Mucosa of gallbladder (tissue), 1 donor: ENCODE data around the gene ANKRD31. TPM values are rescaled to one million over a fixed set of nuclear protein-coding genes. Genes with fewer than 3 reads are reported as not detected.
A peak's percentile ranks its signal among the peaks of the same experiment; 100 is the strongest.

Experiments used
- DNase-seq: peaks from one replicate; pipeline ENCODE4 v3.0.0-alpha.2; 2020; ENCODE audit warnings: low spot score
- total RNA-seq: library from RNA; stranded (reverse); gene quantifications from one replicate; pipeline ENCODE4 v1.2.1, GENCODE V29; 2021
- donor health status: DM: no; HTN: no; CAD: no.

The ANKRD31 gene
- total RNA-seq, 1 donor from 2014 or later, result 0.17 TPM

- DNase-seq, result no peak
These were observed 194.2 kb downstream of the ANKRD31 start for GRCh38 chr5:75042522-75042921.

GRCh38 chr5:75040973-75041372 is 195.7 kb downstream of the ANKRD31 start:
- DNase-seq, result no peak

- DNase-seq, result peak; percentile 87
These were observed 199.6 kb downstream of the ANKRD31 start for GRCh38 chr5:75037106-75037505.

GRCh38 chr5:75034137-75034739 is 202.4 kb downstream of the ANKRD31 start:
- DNase-seq, result no peak

- DNase-seq, result no peak
These were observed 205.3 kb downstream of the ANKRD31 start for GRCh38 chr5:75031366-75031765.

GRCh38 chr5:75028090-75028489 is 208.6 kb downstream of the ANKRD31 start:
- DNase-seq, result no peak

GRCh38 chr5:75023368-75024159 is 213.1 kb downstream of the ANKRD31 start:
- no peak for DNase-seq

- no peak for DNase-seq
These were observed 214.9 kb downstream of the ANKRD31 start for GRCh38 chr5:75021800-75022199.

GRCh38 chr5:75021219-75021618 is 215.5 kb downstream of the ANKRD31 start:
- DNase-seq, result no peak

- DNase-seq, result peak; percentile 72
These were observed 216.5 kb downstream of the ANKRD31 start for GRCh38 chr5:75020016-75020656.

- no peak for DNase-seq
These were observed 217.7 kb downstream of the ANKRD31 start for GRCh38 chr5:75018805-75019587.

Other genes starting within 250 kb of the ANKRD31 start
- 36.2 TPM for gene GCNT4, start 184.3 kb downstream of the ANKRD31 start, total RNA-seq
- 194 TPM for gene HMGCR, start 100.3 kb upstream of the ANKRD31 start, total RNA-seq